DMS79 treated with DMSO at 0.1 percent for 48 hours (cell line): ENCODE data around the gene ZNF367.
"Not testable (repeated sequence)": the region's sequence is repeated elsewhere in the genome, so short reads cannot be mapped to it uniquely, and the experiment has no call there.

Experiments
- DNase-seq: peaks from one replicate; lab custom pipeline; 2025; lab: John Stamatoyannopoulos, UW

ZNF367 gene

GRCh38 chr9:96399325-96399633, 18.9 kb downstream of the ZNF367 start:
- no peak for DNase-seq

GRCh38 chr9:96398582-96399324, 19.4 kb downstream of the ZNF367 start:
- DNase-seq: no peak

- no peak for DNase-seq
Measured at GRCh38 chr9:96395964-96396363, 22.2 kb downstream of the ZNF367 start.

- DNase-seq: no peak
Measured at GRCh38 chr9:96394832-96395496, 23.2 kb downstream of the ZNF367 start.

GRCh38 chr9:96392263-96392662, 25.9 kb downstream of the ZNF367 start:
- no peak for DNase-seq

GRCh38 chr9:96391021-96391765, 27.0 kb downstream of the ZNF367 start:
- DNase-seq: no peak

GRCh38 chr9:96388144-96388543, 30.0 kb downstream of the ZNF367 start:
- no peak for DNase-seq

GRCh38 chr9:96386157-96386556, 32.0 kb downstream of the ZNF367 start:
- no peak for DNase-seq

GRCh38 chr9:96383165-96383942, 34.8 kb downstream of the ZNF367 start, which contains the start of gene SLC35D2:
Gene SLC35D2 (minus strand): TSS chr9:96383711. CDS start chr9:96383634, 77 bp downstream.
- peak; percentile 1 for DNase-seq

- DNase-seq: no peak
Measured at GRCh38 chr9:96382839-96383164, 35.4 kb downstream of the ZNF367 start.

GRCh38 chr9:96382175-96382574, 36.0 kb downstream of the ZNF367 start:
- no peak for DNase-seq

- DNase-seq: no peak
Measured at GRCh38 chr9:96381696-96382095, 36.5 kb downstream of the ZNF367 start.

GRCh38 chr9:96381125-96381524, 37.0 kb downstream of the ZNF367 start:
- no peak for DNase-seq

GRCh38 chr9:96379461-96379860, 38.7 kb downstream of the ZNF367 start:
- DNase-seq: no peak

GRCh38 chr9:96378187-96378586, 40.0 kb downstream of the ZNF367 start:
- DNase-seq: no peak

GRCh38 chr9:96376891-96377874, 41.0 kb downstream of the ZNF367 start:
- DNase-seq: peak; percentile 81

- DNase-seq: not testable (repeated sequence)
Measured at GRCh38 chr9:96375507-96375906, 42.7 kb downstream of the ZNF367 start.

GRCh38 chr9:96367943-96368342, 50.2 kb downstream of the ZNF367 start:
- no peak for DNase-seq

- DNase-seq: no peak
Measured at GRCh38 chr9:96363175-96363967, 54.8 kb downstream of the ZNF367 start.

- not testable (repeated sequence) for DNase-seq
Measured at GRCh38 chr9:96362119-96362518, 56.1 kb downstream of the ZNF367 start.
